Neutrophil (primary cell): Measurements from ENCODE around the gene LRIG3.

Experiments
- H3K27ac ChIP-seq: fragments of 200-600 bp; sonication (generic); 2 replicates; pipeline ENCODE4 v1.5.1; 2016; ENCODE audit warnings: mild to moderate bottlenecking, moderate library complexity
- H3K27me3 ChIP-seq: fragments of 200-600 bp; sonication (generic); 2 replicates; pipeline ENCODE4 v1.6.0; 2016; ENCODE audit warnings: mild to moderate bottlenecking
- H3K36me3 ChIP-seq: fragments of 200-600 bp; sonication (generic); 2 replicates; pipeline ENCODE4 v1.5.1; 2017
- H3K4me1 ChIP-seq, 2 experiments: fragments of 200-600 bp in 1 of 2; sonication (generic) in 1 of 2; 1 replicate in 1 of 2; 2 replicates in 1 of 2; pipeline versions ENCODE4 v1.5.1 to v1.6.1; 2013 to 2016; ENCODE audit warnings: low read depth in 1 of 2, low read length in 1 of 2, mild to moderate bottlenecking in 1 of 2, moderate library complexity in 1 of 2; ENCODE audit not compliant: control insufficient read depth in 1 of 2, insufficient read depth in 1 of 2
- H3K4me3 ChIP-seq, 2 experiments: fragments of 200-600 bp in 1 of 2; sonication (generic) in 1 of 2; 1 replicate in 1 of 2; 2 replicates in 1 of 2; pipeline ENCODE4 v1.5.1; 2013 to 2016; ENCODE audit warnings: low read depth in 1 of 2, low read length in 1 of 2, mild to moderate bottlenecking in 1 of 2, moderate library complexity in 1 of 2
- H3K9me3 ChIP-seq: fragments of 200-600 bp; sonication (generic); 2 replicates; pipeline ENCODE4 v1.5.1; 2016
- CTCF ChIP-seq: fragments of 200-600 bp; sonication (generic); IDR thresholded peaks from 2 replicates; pipeline ENCODE4 v1.5.1; 2016; ENCODE audit warnings: antibody characterized with exemption

Gene LRIG3

GRCh38 chr12:58895053-58895452 lies 25.3 kb downstream of the LRIG3 start:
- no peak for TF ChIP-seq CTCF
- Histone ChIP-seq H3K4me3 (no peak overlapping the region), H3K27me3 (no peaks in the 10 kb centered on the region), H3K9me3 (no peaks in the 10 kb centered on the region), H3K4me1 (no peaks in the 10 kb centered on the region), H3K27ac (no peak overlapping the region), H3K36me3 (no peaks in the 10 kb centered on the region)

DNA sequence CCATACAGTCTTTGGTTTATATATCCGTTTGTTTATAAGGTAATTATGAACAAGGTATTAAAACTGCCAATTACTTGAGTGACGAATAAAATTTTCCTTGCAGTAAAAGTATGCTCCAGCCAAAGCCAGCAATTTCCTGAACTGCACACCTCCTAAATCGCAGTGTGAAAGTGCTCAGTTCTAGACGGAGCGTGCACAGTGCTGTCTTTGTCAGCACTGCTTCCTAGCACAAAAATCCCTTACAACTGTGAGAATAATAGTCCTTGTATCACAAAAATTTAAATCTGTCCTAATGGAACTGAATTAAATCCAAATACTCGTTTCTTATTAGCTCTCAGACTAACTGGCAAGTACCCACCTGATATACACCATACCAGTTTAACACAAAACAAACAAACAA lies 26.3 kb downstream of the LRIG3 start:
- TF ChIP-seq CTCF = no peak
- Histone ChIP-seq H3K4me3 (no peak overlapping the region), H3K27me3 (no peaks in the 10 kb centered on the region), H3K36me3 (no peaks in the 10 kb centered on the region), H3K4me1 (no peaks in the 10 kb centered on the region), H3K9me3 (no peaks in the 10 kb centered on the region), H3K27ac (no peak overlapping the region)

GRCh38 chr12:58893495-58893894 lies 26.8 kb downstream of the LRIG3 start:
- no peak overlapping the region for H3K4me3 ChIP-seq
- H3K9me3 ChIP-seq = no peaks in the 10 kb centered on the region
- no peaks in the 10 kb centered on the region for H3K36me3 ChIP-seq
- H3K27me3 ChIP-seq = no peaks in the 10 kb centered on the region
- no peaks in the 10 kb centered on the region for H3K4me1 ChIP-seq
- no peak overlapping the region for H3K27ac ChIP-seq
- TF ChIP-seq CTCF = no peak

DNA sequence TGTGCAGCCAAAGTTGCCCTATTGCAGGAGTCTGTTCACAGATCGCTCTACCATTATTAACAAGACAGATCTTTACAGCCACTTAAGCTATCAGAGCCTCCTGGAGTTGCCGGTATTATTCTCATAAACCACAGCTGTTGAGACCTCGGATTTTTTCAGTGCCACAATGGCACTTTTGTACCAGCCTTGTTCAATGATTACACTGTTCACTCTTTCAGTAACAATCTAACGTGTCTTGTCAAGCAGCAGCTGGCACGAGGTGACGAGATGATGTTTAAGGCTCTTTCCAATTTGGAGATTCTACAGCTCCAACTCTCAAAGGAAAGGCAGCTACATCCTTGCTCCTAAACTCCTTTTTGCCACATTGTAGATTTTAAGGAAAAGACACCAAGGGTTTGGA lies 30.7 kb downstream of the LRIG3 start:
- Histone ChIP-seq H3K27ac (no peak overlapping the region), H3K4me3 (no peak overlapping the region), H3K36me3 (no peaks in the 10 kb centered on the region), H3K9me3 (no peaks in the 10 kb centered on the region), H3K4me1 (no peaks in the 10 kb centered on the region), H3K27me3 (no peaks in the 10 kb centered on the region)
- TF ChIP-seq CTCF = no peak

GRCh38 chr12:58888131-58888783 lies 32.0 kb downstream of the LRIG3 start:
- Histone ChIP-seq H3K27me3 (no peaks in the 10 kb centered on the region), H3K9me3 (no peaks in the 10 kb centered on the region), H3K27ac (no peak overlapping the region), H3K4me1 (no peaks in the 10 kb centered on the region), H3K4me3 (no peak overlapping the region), H3K36me3 (no peaks in the 10 kb centered on the region)
- TF ChIP-seq CTCF = no peak

DNA sequence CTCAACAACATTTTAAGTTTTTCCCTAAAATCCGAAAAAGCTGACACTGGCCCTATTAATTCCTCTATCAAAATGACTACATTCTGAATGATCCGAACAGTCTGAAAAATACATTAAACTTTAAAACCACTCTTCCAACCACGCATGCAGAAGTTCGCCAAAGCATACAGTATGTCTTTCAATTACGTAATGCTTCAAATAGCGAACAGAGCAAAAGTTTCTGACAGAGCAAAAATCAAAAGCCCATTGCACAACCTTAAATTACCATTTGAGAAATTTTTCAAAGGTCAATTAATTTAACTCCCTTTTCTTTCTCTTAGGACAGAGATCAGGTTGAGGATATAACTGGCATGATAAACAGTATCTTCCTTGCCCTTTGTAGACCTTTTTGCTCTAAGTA lies 33.2 kb downstream of the LRIG3 start:
- TF ChIP-seq CTCF = no peak
- Histone ChIP-seq H3K27ac (no peak overlapping the region), H3K4me1 (no peaks in the 10 kb centered on the region), H3K36me3 (no peaks in the 10 kb centered on the region), H3K4me3 (no peak overlapping the region), H3K27me3 (no peaks in the 10 kb centered on the region), H3K9me3 (no peaks in the 10 kb centered on the region)
